SK-N-SH (cell line): ENCODE results near the gene COBL. TPM values are rescaled to one million over a fixed set of nuclear protein-coding genes. Genes with fewer than 3 reads are reported as not detected.

Source experiments
- CTCF ChIA-PET: fragments of 300-600, 350-600 bp; formaldehyde crosslinking; extraction: SDS; loops from one replicate; lab custom pipeline; 2021; lab: Yijun Ruan, JAX
- POLR2A ChIA-PET: fragments of 350-600 bp; sonication (Branson Sonifier 250); formaldehyde crosslinking; extraction: SDS; loops from one replicate; lab custom pipeline; 2020; ENCODE audit warnings: antibody characterized with exemption, inconsistent platforms; lab: Yijun Ruan, JAX
- DNase-seq: peaks from one replicate; pipeline ENCODE4 v3.0.0; 2012
- H2AFZ ChIP-seq: fragments of 200-600 bp; sonication (generic); 2 replicates; pipeline ENCODE4 v1.8.1; 2016; ENCODE audit warnings: antibody characterized with exemption, mild to moderate bottlenecking, low read depth
- H3F3A ChIP-seq: fragments of 200-600 bp; sonication (generic); replicated peaks from 2 replicates; pipeline ENCODE3; 2016; ENCODE audit warnings: antibody characterized with exemption, mild to moderate bottlenecking; ENCODE audit not compliant: insufficient read depth
- H3K27ac ChIP-seq, 2 experiments: fragments of 200-500 bp in 1 of 2; fragments of 200-600 bp in 1 of 2; sonication (Bioruptor generic) in 1 of 2; sonication (generic), shearing (Covaris generic) in 1 of 2; 2 replicates each; pipeline versions ENCODE4 v1.5.1 to v1.6.1; 2014 to 2016; ENCODE audit warnings: low read depth in 2 of 2, inconsistent platforms in 1 of 2, low read length in 1 of 2, mild to moderate bottlenecking in 1 of 2, mixed read lengths in 1 of 2
- H3K27me3 ChIP-seq: fragments of 200-600 bp; sonication (generic), shearing (Covaris generic); 2 replicates; pipeline ENCODE4 v1.6.1; 2016; ENCODE audit warnings: mixed run types; ENCODE audit not compliant: insufficient read depth
- H3K36me3 ChIP-seq, 2 experiments: fragments of 200-500 bp in 1 of 2; fragments of 200-600 bp in 1 of 2; sonication (Bioruptor generic) in 1 of 2; sonication (generic) in 1 of 2; replicated peaks in 1 of 2; 2 replicates each; pipeline versions ENCODE3 to v1.5.1; 2014 to 2016; ENCODE audit warnings: low read length in 1 of 2, mild to moderate bottlenecking in 1 of 2; ENCODE audit not compliant: insufficient read depth in 2 of 2, control insufficient read depth in 1 of 2
- H3K4me1 ChIP-seq, 2 experiments: fragments of 200-500 bp in 1 of 2; fragments of 200-600 bp in 1 of 2; sonication (Bioruptor generic) in 1 of 2; sonication (generic), shearing (Covaris generic) in 1 of 2; 2 replicates each; pipeline versions ENCODE4 v1.5.1 to v1.6.1; 2014 to 2016; ENCODE audit warnings: low read depth in 1 of 2, low read length in 1 of 2, mixed run types in 1 of 2; ENCODE audit not compliant: insufficient read depth in 2 of 2, control insufficient read depth in 1 of 2
- H3K4me2 ChIP-seq: fragments of 200-600 bp; sonication (generic), shearing (Covaris generic); 2 replicates; pipeline ENCODE4 v1.6.1; 2017; ENCODE audit warnings: mixed run types
- H3K4me3 ChIP-seq, 2 experiments: fragments of 200-500 bp in 1 of 2; fragments of 200-600 bp in 1 of 2; sonication (Bioruptor generic) in 1 of 2; sonication (generic), shearing (Covaris generic) in 1 of 2; 2 replicates each; pipeline versions ENCODE4 v1.5.1 to v1.8.1; 2014 to 2016; ENCODE audit warnings: low read depth in 2 of 2, inconsistent platforms in 1 of 2, low read length in 1 of 2, mild to moderate bottlenecking in 1 of 2, mixed read lengths in 1 of 2, moderate library complexity in 1 of 2
- H3K79me2 ChIP-seq: fragments of 200-600 bp; sonication (generic); 2 replicates; pipeline ENCODE4 v1.8.1; 2017; ENCODE audit warnings: mild to moderate bottlenecking; ENCODE audit not compliant: insufficient read depth
- H3K9ac ChIP-seq: fragments of 200-600 bp; sonication (generic); 2 replicates; pipeline ENCODE4 v1.6.1; 2017; ENCODE audit warnings: mixed run types
- H3K9me2 ChIP-seq: fragments of 200-600 bp; sonication (generic); 2 replicates; pipeline ENCODE4 v1.6.1; 2017; ENCODE audit warnings: mixed run types
- H3K9me3 ChIP-seq: fragments of 200-600 bp; sonication (generic); 2 replicates; pipeline ENCODE4 v1.6.1; 2017; ENCODE audit warnings: mixed run types, mild to moderate bottlenecking, moderate library complexity
- H4K20me1 ChIP-seq: fragments of 200-600 bp; sonication (generic); 2 replicates; pipeline ENCODE4 v1.6.1; 2017; ENCODE audit warnings: mild to moderate bottlenecking, mixed run types; ENCODE audit not compliant: insufficient read depth
- EZH2phosphoT487 ChIP-seq: fragments of 200-600 bp; sonication (generic); IDR thresholded peaks from 2 replicates; pipeline ENCODE4 v1.6.1; 2017; ENCODE audit warnings: low read depth, mixed run types, mild to moderate bottlenecking, antibody characterized with exemption, moderate library complexity, borderline replicate concordance
- GABPA ChIP-seq: IDR thresholded peaks from 2 replicates; pipeline ENCODE4 v1.4.0; 2012; ENCODE audit warnings: low read depth, mild to moderate bottlenecking
- MEF2A ChIP-seq: IDR thresholded peaks from 2 replicates; pipeline ENCODE4 v1.4.0; 2012; ENCODE audit warnings: low read depth, borderline replicate concordance
- NRF1 ChIP-seq: IDR thresholded peaks from 2 replicates; pipeline ENCODE4 v1.6.1; 2012; ENCODE audit warnings: low read depth, mild to moderate bottlenecking, low read length
- PBX3 ChIP-seq: IDR thresholded peaks from 2 replicates; pipeline ENCODE4; 2012
- RAD21 ChIP-seq: IDR thresholded peaks from 2 replicates; pipeline ENCODE4 v1.6.1; 2012; ENCODE audit warnings: mild to moderate bottlenecking, low read length
- TAF1 ChIP-seq: IDR thresholded peaks from 2 replicates; pipeline ENCODE4 v1.6.1; 2012; ENCODE audit warnings: low read depth, mild to moderate bottlenecking, low read length, moderate library complexity, borderline replicate concordance
- TCF12 ChIP-seq: IDR thresholded peaks from 2 replicates; pipeline ENCODE4 v1.4.0; 2012
- WGBS: methylation state at CpG from one replicate; pipeline ENCODE4 v1.1.6; 2017; ENCODE audit warnings: low lambda C conversion rate; 5-methylcytosine and 5-hydroxymethylcytosine counted together
- polyA plus RNA-seq, 3 experiments: library from polyadenylated mRNA; depleted of rRNA; stranded (reverse); fragments of >200 nt; gene quantifications; 2 replicates each; pipeline ENCODE4 v1.2.3, GENCODE V29; 2012
- TF ChIP-seq, protein P1 (sequence below): IDR thresholded peaks from 2 replicates; pipeline ENCODE4 v1.6.1; 2012; ENCODE audit warnings: mild to moderate bottlenecking, low read depth, low read length, moderate library complexity
- TF ChIP-seq, protein P2 (sequence below): fragments of 150-350 bp; IDR thresholded peaks from 2 replicates; pipeline ENCODE4 v1.6.1; 2017; ENCODE audit warnings: antibody characterized with exemption, low read length, low read depth, borderline replicate concordance
- TF ChIP-seq, protein P3 (sequence below): fragments of 200-600 bp; sonication (generic); IDR thresholded peaks from 2 replicates; pipeline ENCODE4 v1.6.1; 2017; ENCODE audit warnings: antibody characterized with exemption, mild to moderate bottlenecking, moderate library complexity
- TF ChIP-seq, protein P4 (sequence below): IDR thresholded peaks from 2 replicates; pipeline ENCODE4 v1.4.0; 2012; ENCODE audit warnings: low read depth, borderline replicate concordance

The COBL gene
- polyA plus RNA-seq, 1 of the 3 experiments (the other 2 are of a cell fraction) = under 0.01 TPM

DNA sequence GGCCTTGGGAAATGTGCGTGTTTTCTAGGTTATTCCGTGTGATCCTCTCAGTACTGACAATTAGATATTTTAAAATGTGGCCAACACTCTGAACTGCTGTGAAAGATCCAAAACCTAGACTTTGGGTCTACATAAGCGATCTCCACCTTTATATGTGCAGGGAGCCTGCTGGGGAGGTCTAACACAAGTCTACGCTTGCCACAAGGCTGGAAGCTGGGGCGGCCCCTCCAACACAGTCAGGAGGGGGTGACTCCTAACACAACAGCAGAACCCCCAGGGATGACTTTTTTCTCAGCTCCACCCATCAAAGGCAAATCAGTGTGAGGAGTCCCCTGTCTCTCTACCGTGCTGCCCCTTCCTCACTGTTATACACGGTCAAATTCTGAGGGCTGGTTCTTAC is 202.6 kb downstream of the COBL start:
- H4K20me1 ChIP-seq = no peaks in the 10 kb centered on the region
- H3K4me1 ChIP-seq = no peaks in the 10 kb centered on the region
- no peak overlapping the region for H2AFZ ChIP-seq
- H3K27me3 ChIP-seq = peaks cover 31% of the 10 kb centered on the region; the same call in 1 of the 2 replicates
- no peaks in the 10 kb centered on the region for H3K9me3 ChIP-seq
- 39% methylated on average over 7 of the region's 7 CpGs for WGBS
- no peak overlapping the region for H3K4me2 ChIP-seq
- ChIA-PET CTCF (interaction anchor here (0.7 kb wide), 1 partner anchor 47 kb away, joined by 3 read pairs; no protein-coding TSS in a partner anchor), POLR2A (no interaction called here)
- no peak overlapping the region for H3K4me3 ChIP-seq
- H3K27ac ChIP-seq = no peak overlapping the region
- H3K36me3 ChIP-seq = no peaks in the 10 kb centered on the region
- TF ChIP-seq NRF1 = no peak
- TF ChIP-seq TAF1 = no peak
- no peak for TF ChIP-seq PBX3
- TF ChIP-seq, protein P1, sequence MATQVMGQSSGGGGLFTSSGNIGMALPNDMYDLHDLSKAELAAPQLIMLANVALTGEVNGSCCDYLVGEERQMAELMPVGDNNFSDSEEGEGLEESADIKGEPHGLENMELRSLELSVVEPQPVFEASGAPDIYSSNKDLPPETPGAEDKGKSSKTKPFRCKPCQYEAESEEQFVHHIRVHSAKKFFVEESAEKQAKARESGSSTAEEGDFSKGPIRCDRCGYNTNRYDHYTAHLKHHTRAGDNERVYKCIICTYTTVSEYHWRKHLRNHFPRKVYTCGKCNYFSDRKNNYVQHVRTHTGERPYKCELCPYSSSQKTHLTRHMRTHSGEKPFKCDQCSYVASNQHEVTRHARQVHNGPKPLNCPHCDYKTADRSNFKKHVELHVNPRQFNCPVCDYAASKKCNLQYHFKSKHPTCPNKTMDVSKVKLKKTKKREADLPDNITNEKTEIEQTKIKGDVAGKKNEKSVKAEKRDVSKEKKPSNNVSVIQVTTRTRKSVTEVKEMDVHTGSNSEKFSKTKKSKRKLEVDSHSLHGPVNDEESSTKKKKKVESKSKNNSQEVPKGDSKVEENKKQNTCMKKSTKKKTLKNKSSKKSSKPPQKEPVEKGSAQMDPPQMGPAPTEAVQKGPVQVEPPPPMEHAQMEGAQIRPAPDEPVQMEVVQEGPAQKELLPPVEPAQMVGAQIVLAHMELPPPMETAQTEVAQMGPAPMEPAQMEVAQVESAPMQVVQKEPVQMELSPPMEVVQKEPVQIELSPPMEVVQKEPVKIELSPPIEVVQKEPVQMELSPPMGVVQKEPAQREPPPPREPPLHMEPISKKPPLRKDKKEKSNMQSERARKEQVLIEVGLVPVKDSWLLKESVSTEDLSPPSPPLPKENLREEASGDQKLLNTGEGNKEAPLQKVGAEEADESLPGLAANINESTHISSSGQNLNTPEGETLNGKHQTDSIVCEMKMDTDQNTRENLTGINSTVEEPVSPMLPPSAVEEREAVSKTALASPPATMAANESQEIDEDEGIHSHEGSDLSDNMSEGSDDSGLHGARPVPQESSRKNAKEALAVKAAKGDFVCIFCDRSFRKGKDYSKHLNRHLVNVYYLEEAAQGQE = no peak
- TF ChIP-seq EZH2phosphoT487 = no peak
- no peak for TF ChIP-seq TCF12
- TF ChIP-seq, protein P2, sequence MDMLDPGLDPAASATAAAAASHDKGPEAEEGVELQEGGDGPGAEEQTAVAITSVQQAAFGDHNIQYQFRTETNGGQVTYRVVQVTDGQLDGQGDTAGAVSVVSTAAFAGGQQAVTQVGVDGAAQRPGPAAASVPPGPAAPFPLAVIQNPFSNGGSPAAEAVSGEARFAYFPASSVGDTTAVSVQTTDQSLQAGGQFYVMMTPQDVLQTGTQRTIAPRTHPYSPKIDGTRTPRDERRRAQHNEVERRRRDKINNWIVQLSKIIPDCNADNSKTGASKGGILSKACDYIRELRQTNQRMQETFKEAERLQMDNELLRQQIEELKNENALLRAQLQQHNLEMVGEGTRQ = no peak
- no peak for TF ChIP-seq GABPA
- TF ChIP-seq RAD21 = no peak
- TF ChIP-seq, protein P3, sequence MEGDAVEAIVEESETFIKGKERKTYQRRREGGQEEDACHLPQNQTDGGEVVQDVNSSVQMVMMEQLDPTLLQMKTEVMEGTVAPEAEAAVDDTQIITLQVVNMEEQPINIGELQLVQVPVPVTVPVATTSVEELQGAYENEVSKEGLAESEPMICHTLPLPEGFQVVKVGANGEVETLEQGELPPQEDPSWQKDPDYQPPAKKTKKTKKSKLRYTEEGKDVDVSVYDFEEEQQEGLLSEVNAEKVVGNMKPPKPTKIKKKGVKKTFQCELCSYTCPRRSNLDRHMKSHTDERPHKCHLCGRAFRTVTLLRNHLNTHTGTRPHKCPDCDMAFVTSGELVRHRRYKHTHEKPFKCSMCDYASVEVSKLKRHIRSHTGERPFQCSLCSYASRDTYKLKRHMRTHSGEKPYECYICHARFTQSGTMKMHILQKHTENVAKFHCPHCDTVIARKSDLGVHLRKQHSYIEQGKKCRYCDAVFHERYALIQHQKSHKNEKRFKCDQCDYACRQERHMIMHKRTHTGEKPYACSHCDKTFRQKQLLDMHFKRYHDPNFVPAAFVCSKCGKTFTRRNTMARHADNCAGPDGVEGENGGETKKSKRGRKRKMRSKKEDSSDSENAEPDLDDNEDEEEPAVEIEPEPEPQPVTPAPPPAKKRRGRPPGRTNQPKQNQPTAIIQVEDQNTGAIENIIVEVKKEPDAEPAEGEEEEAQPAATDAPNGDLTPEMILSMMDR = no peak
- TF ChIP-seq, protein P4, sequence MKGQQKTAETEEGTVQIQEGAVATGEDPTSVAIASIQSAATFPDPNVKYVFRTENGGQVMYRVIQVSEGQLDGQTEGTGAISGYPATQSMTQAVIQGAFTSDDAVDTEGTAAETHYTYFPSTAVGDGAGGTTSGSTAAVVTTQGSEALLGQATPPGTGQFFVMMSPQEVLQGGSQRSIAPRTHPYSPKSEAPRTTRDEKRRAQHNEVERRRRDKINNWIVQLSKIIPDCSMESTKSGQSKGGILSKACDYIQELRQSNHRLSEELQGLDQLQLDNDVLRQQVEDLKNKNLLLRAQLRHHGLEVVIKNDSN = no peak
- TF ChIP-seq MEF2A = no peak
- no peak for DNase-seq
- H3K9me2 ChIP-seq = no peaks in the 10 kb centered on the region
- no peaks in the 10 kb centered on the region for H3F3A ChIP-seq
- no peaks in the 10 kb centered on the region for H3K79me2 ChIP-seq
- no peak overlapping the region for H3K9ac ChIP-seq
